H1 (cell line): ENCODE results near the gene BHLHE23. TPM values are rescaled to one million over a fixed set of nuclear protein-coding genes. Genes with fewer than 3 reads are reported as not detected.

Experiments used
- SUZ12 ChIP-seq: fragments of 200-600 bp; sonication (generic); IDR thresholded peaks from 2 replicates; pipeline ENCODE4 v1.6.1; 2012; ENCODE audit warnings: mild to moderate bottlenecking, inconsistent platforms, low read length, moderate library complexity, mixed read lengths
- polyA plus RNA-seq, 7 experiments: library from polyadenylated mRNA; depleted of rRNA in 3 of 7; stranded (reverse) in 5 of 7; unstranded in 2 of 7; fragments of >200 nt in 5 of 7; fragments of 200-250 nt in 2 of 7; gene quantifications; 1 replicate in 5 of 7; 2 replicates in 1 of 7; 4 replicates in 1 of 7; pipeline versions ENCODE4 v1.2.1 to v1.2.3, GENCODE V29; 2011 to 2013; ENCODE audit warnings: missing spikeins in 2 of 7, mixed read lengths in 2 of 7
- total RNA-seq: library from RNA; stranded (reverse); fragmentation: NEBNext Ultra II Directional; extraction: Animal tissue kit (Norgen Biotek cat#: 25700); gene quantifications from 2 replicates; pipeline ENCODE4 v1.2.1, GENCODE V29; 2021

The BHLHE23 gene
- total and polyA plus RNA-seq, 2 of the 8 experiments (the other 6 are each of a cell fraction or from before 2014, with no cell fraction given) = 0.47 TPM; not detected in 1

DNA sequence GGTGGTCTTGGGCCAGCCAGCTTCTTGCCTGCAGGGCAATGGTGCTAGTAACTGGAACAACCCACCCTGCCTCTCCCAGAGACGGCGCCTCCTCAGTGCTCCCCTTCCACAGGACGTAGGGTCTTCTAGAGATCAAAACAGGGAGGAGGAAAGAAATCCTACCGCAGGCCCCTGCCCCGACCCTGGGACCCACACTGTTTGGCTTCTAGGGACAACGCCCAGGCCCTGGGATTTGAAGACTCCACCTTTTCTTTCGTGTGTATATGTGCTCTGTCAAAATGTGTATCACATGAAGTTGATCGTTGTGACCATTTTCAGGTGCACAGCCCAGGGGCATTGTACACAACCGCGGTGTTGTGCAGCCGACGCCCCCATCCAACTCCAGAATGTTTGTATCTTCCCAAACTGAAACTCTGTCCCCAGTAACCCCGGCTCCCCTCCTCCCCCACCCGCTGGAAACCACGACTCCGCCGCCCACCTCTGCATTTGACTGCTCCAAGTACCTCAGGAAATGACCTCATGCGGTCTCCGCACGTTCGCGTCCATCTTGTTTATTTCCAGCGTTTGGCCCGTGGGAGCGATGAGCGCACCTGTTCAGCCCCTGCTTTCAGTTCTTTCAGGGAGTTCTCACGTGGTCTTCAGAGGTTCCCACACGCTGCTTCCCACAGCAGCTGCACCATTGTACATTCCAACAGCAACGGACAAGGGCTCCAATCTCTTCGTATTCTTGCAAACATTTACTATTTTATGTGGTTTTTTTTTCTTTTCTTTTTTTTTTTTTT lies 3.4 kb upstream of the BHLHE23 start (continued):
- TF ChIP-seq SUZ12 = no peak
